Activated CD8-positive, alpha-beta T cell treated with anti-CD3 and anti-CD28 coated beads for 36 hours (primary cell): ENCODE data around the gene TP53INP2. TPM values are rescaled to one million over a fixed set of nuclear protein-coding genes. Genes with fewer than 3 reads are reported as not detected.
A peak's percentile ranks its signal among the peaks of the same experiment; 100 is the strongest.

Experiments used
- ATAC-seq: fragments of 200-7000 bp; cut with Tn5 transposase; one replicate; pipeline ENCODE4 v1.10.0; 2021; ENCODE audit warnings: mild to moderate bottlenecking, moderate library complexity
- CTCF ChIA-PET: fragments of 350-600 bp; sonication (Branson Sonifier 250); formaldehyde crosslinking; loops from one replicate; lab custom pipeline; 2021; ENCODE audit warnings: antibody characterized with exemption; lab: Charles Lee
- POLR2A ChIA-PET: fragments of 350-600 bp; sonication (Branson Sonifier 250); formaldehyde crosslinking; loops from one replicate; lab custom pipeline; 2021; ENCODE audit warnings: antibody characterized with exemption; lab: Charles Lee
- DNase-seq: peaks from one replicate; pipeline ENCODE4 v3.0.0-alpha.2; 2020
- H3K27ac Mint-ChIP-seq: one replicate; pipeline ENCODE4 v1.8.0; 2021; ENCODE audit warnings: mild to moderate bottlenecking, mixed read lengths
- H3K27me3 Mint-ChIP-seq: one replicate; pipeline ENCODE4 v1.8.0; 2021; ENCODE audit warnings: mixed read lengths
- H3K36me3 Mint-ChIP-seq: one replicate; pipeline ENCODE4 v1.8.0; 2021; ENCODE audit warnings: low read depth, mixed read lengths
- H3K4me1 Mint-ChIP-seq: one replicate; pipeline ENCODE4 v1.8.0; 2021; ENCODE audit warnings: low read depth, mixed read lengths
- H3K4me3 Mint-ChIP-seq: one replicate; pipeline ENCODE4 v1.8.0; 2021; ENCODE audit warnings: mild to moderate bottlenecking, moderate library complexity, mixed read lengths
- H3K9me3 Mint-ChIP-seq: one replicate; pipeline ENCODE4 v1.8.0; 2021; ENCODE audit warnings: mixed read lengths
- CTCF ChIP-seq: fragments of 200-600 bp; IDR thresholded peaks from one replicate; pipeline ENCODE4 v1.8.0; 2022; ENCODE audit warnings: antibody characterized with exemption, mild to moderate bottlenecking
- intact Hi-C: fragments of 100-400 bp; cut with micrococcal nuclease; formaldehyde crosslinking; loops from one replicate; pipeline ENCODE4 v1.10.0; 2022
- total RNA-seq, 2 experiments: library from RNA; stranded (reverse); gene quantifications; one replicate each; pipeline ENCODE4 v1.2.3, GENCODE V29; 2021

Gene TP53INP2
- total RNA-seq, 2 experiments from 2014 or later = 4.0 to 4.6 TPM

GRCh38 chr20:34750484-34750883 is 46.3 kb downstream of the TP53INP2 start:
- POLR2A ChIA-PET = no interaction called here

DNA sequence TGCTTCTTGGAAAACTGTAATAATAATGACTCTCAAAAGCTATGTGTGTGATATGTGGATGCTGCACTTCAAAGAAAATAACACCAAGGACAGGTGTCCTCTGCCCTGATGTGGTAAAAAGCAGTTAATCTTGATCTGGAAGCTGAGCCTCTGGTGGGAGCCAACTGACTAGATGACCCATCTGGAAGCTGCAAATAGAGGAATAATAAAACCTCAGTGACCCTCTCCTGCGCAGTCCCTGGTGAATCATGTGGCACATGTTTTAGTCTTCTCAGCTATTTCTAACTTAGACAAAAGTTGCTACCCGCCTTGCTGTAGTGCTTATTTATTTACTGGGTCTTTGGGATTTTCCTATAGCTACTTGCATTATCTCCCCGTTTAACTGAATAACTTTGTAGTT is 47.3 kb downstream of the TP53INP2 start:
- Mint-ChIP-seq H3K36me3 (peaks cover 10% of the 10 kb centered on the region), H3K4me3 (no peak overlapping the region), H3K9me3 (no peaks in the 10 kb centered on the region), H3K4me1 (peaks cover 5% of the 10 kb centered on the region), H3K27me3 (no peaks in the 10 kb centered on the region), H3K27ac (peak overlapping the region; percentile 20)
- ATAC-seq (no peak), DNase-seq (no peak)
- intact Hi-C loops = no loop called here
- ChIA-PET POLR2A (no interaction called here), CTCF (no interaction called here)
- no peak for TF ChIP-seq CTCF

More at GRCh38 chr20:34750484-34750883, 46.3 kb downstream of the TP53INP2 start:
- no peak for TF ChIP-seq CTCF
- Mint-ChIP-seq H3K9me3 (no peaks in the 10 kb centered on the region), H3K27ac (no peak overlapping the region), H3K36me3 (peaks cover 13% of the 10 kb centered on the region), H3K4me1 (peaks cover 5% of the 10 kb centered on the region), H3K4me3 (no peak overlapping the region), H3K27me3 (no peaks in the 10 kb centered on the region)
- CTCF ChIA-PET = interaction anchor here (1.3 kb wide), 1 partner anchor 12 kb away, joined by 3 read pairs; no protein-coding TSS in a partner anchor
- no peak for DNase-seq
- intact Hi-C loops = no loop called here
- ATAC-seq = no peak

DNA sequence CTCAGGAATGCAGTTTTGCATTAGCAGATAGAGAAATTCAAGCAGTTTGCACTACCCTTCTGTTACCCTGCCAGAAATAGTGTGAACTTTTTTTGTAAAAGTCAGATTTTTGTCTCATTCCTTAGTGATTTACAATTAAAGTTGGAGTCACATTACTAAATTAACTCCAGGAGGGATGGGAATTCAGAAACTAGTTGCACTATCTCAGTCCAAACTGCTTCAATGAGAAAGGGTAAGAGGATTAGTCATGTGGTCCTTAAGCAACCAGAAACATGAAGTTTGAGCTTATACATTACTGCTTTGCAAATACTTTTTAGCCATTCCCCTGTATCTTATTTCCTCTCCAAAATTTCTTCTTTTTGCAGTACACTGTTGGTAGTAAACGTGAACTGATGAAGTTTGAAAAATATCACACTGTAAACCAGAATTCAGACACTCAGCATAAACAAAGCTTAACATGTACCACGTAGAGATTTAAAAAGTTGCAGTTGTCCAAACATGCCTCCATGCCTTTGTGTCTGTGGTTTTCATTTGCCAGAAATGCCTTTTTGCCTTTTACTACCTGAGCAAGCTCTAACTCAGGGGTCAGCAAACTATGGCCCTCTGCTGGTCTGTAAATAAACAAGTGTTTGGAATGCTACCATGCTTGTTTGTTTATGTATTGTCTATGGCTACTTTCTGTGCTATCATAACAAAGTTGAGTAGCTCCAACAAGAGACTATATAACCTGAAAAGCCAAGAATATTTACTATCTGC is 49.7 kb downstream of the TP53INP2 start:
- Mint-ChIP-seq H3K27me3 (no peaks in the 10 kb centered on the region), H3K27ac (no peak overlapping the region), H3K4me3 (no peak overlapping the region), H3K36me3 (peaks cover 23% of the 10 kb centered on the region), H3K4me1 (no peaks in the 10 kb centered on the region), H3K9me3 (no peaks in the 10 kb centered on the region)
- no peak for DNase-seq
- ChIA-PET CTCF (interaction anchor here (0.6 to 2.5 kb wide), 3 partner anchors 16 to 441 kb away, joined by 3 to 10 read pairs (median 6); no protein-coding TSS in a partner anchor), POLR2A (no interaction called here)
- no peak for TF ChIP-seq CTCF
- no peak for ATAC-seq
- intact Hi-C loops = no loop called here

DNA sequence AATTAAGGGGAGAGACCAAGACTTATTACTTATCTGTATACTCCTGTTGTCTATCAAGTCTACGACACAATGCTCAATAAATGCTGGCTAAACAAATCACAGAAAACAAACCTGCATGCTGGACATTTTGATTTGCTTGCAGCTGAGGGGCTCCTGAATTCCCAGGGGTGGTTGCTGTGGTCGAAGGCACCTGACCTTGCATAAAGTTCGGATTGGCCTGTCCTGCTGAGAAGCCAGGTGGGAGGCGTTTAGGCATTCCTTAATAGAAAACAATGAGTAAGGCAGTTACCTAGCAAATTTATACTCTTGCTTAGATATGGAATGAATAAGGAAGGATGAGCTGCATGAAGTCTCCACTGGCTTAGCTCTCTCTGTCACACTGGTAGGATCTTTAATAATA is 50.5 kb downstream of the TP53INP2 start:
- H3K27ac Mint-ChIP-seq = no peak overlapping the region

More for the DNA sequence above, 50.5 kb downstream of the TP53INP2 start:
- TF ChIP-seq CTCF = no peak
- ATAC-seq (no peak), DNase-seq (no peak)
- Mint-ChIP-seq H3K36me3 (peaks cover 24% of the 10 kb centered on the region), H3K4me3 (no peak overlapping the region), H3K27me3 (no peaks in the 10 kb centered on the region), H3K9me3 (no peaks in the 10 kb centered on the region), H3K4me1 (no peaks in the 10 kb centered on the region)
- intact Hi-C loops = no loop called here
- CTCF ChIA-PET = interaction anchor here (1.3 to 6.9 kb wide), 3 partner anchors 8 to 442 kb away, joined by 4 to 52 read pairs (median 6); no protein-coding TSS in a partner anchor
- POLR2A ChIA-PET = no interaction called here
